ENCODE measurements around the gene CTIF. TPM values are rescaled to one million over a fixed set of nuclear protein-coding genes. Genes with fewer than 3 reads are reported as not detected.
A peak's percentile ranks its signal among the peaks of the same experiment; 100 is the strongest.

The CTIF gene
- total RNA-seq, 1 donor from 2014 or later, result 48.5 TPM

GRCh38 chr18:48827291-48828193, 288.7 kb downstream of the CTIF start:
- peak overlapping the region; percentile 92 for H3K27ac Mint-ChIP-seq
- peaks cover 73% of the 10 kb centered on the region for H3K4me1 Mint-ChIP-seq (ENCODE audit: unreplicated experiment)
- DNase-seq (ENCODE audit: extremely low spot score, unreplicated experiment), result peak; percentile 69
- peaks cover 17% of the 10 kb centered on the region for H3K36me3 Mint-ChIP-seq
- TF ChIP-seq CTCF (conservative IDR thresholded peaks at IDR 0.05), result no peak
- H3K9me3 Mint-ChIP-seq, result peaks cover 15% of the 10 kb centered on the region
- H3K27me3 Mint-ChIP-seq, result no peaks in the 10 kb centered on the region
- peak overlapping the region; percentile 86 for H3K4me3 Mint-ChIP-seq

- DNase-seq (ENCODE audit: extremely low spot score, unreplicated experiment), result no peak
- Mint-ChIP-seq H3K27me3 (no peaks in the 10 kb centered on the region), H3K36me3 (peaks cover 11% of the 10 kb centered on the region), H3K27ac (peak overlapping the region; percentile 92), H3K9me3 (peaks cover 11% of the 10 kb centered on the region), H3K4me1 (ENCODE audit: unreplicated experiment) (peaks cover 79% of the 10 kb centered on the region), H3K4me3 (peak overlapping the region; percentile 86)
- TF ChIP-seq CTCF (conservative IDR thresholded peaks at IDR 0.05), result no peak
These were observed 289.3 kb downstream of the CTIF start for GRCh38 chr18:48828194-48828545.

GRCh38 chr18:48828691-48829442, 290.0 kb downstream of the CTIF start:
- Mint-ChIP-seq H3K4me3 (peak overlapping the region; percentile 86), H3K9me3 (peaks cover 5% of the 10 kb centered on the region), H3K36me3 (peaks cover 5% of the 10 kb centered on the region), H3K27me3 (no peaks in the 10 kb centered on the region), H3K27ac (peak overlapping the region; percentile 92), H3K4me1 (ENCODE audit: unreplicated experiment) (peaks cover 85% of the 10 kb centered on the region)
- peak; percentile 13 for TF ChIP-seq CTCF (conservative IDR thresholded peaks at IDR 0.05)
- peak; percentile 72 for DNase-seq (ENCODE audit: extremely low spot score, unreplicated experiment)

GRCh38 chr18:48829443-48830149, 290.8 kb downstream of the CTIF start:
- H3K4me3 Mint-ChIP-seq, result peak overlapping the region; percentile 86
- H3K27ac Mint-ChIP-seq, result peak overlapping the region; percentile 92
- H3K27me3 Mint-ChIP-seq, result no peaks in the 10 kb centered on the region
- H3K36me3 Mint-ChIP-seq, result peaks cover 3% of the 10 kb centered on the region
- peaks cover 85% of the 10 kb centered on the region for H3K4me1 Mint-ChIP-seq (ENCODE audit: unreplicated experiment)
- no peak for TF ChIP-seq CTCF (conservative IDR thresholded peaks at IDR 0.05)
- no peaks in the 10 kb centered on the region for H3K9me3 Mint-ChIP-seq
- peak; percentile 66 for DNase-seq (ENCODE audit: extremely low spot score, unreplicated experiment)

GRCh38 chr18:48831113-48831759, 292.4 kb downstream of the CTIF start:
- H3K27me3 Mint-ChIP-seq, result no peaks in the 10 kb centered on the region
- H3K36me3 Mint-ChIP-seq, result peaks cover 3% of the 10 kb centered on the region
- H3K4me3 Mint-ChIP-seq, result peak overlapping the region; percentile 52
- DNase-seq (ENCODE audit: extremely low spot score, unreplicated experiment), result peak; percentile 53
- TF ChIP-seq CTCF (conservative IDR thresholded peaks at IDR 0.05), result no peak
- peaks cover 72% of the 10 kb centered on the region for H3K4me1 Mint-ChIP-seq (ENCODE audit: unreplicated experiment)
- H3K9me3 Mint-ChIP-seq, result no peaks in the 10 kb centered on the region
- H3K27ac Mint-ChIP-seq, result no peak overlapping the region
